H1 (cell line): Measurements from ENCODE around the gene MFRP. TPM values are rescaled to one million over a fixed set of nuclear protein-coding genes. Genes with fewer than 3 reads are reported as not detected.

ENCODE experiments used
- CTCF ChIA-PET: fragments of 300-600 bp; sonication (Branson Sonifier 250); formaldehyde crosslinking; loops from one replicate; lab custom pipeline; 2021; ENCODE audit not compliant: partially characterized antibody; lab: Charles Lee
- POLR2A ChIA-PET: fragments of 300-600 bp; sonication (Branson Sonifier 250); formaldehyde crosslinking; loops from one replicate; lab custom pipeline; 2021; ENCODE audit warnings: inconsistent platforms; ENCODE audit not compliant: partially characterized antibody; lab: Charles Lee
- DNase-seq, 2 experiments: peaks; one replicate each; pipeline versions ENCODE4 v3.0.0 to v3.0.0-alpha.2; 2010 to 2022; ENCODE audit warnings: low spot score in 2 of 2, low read depth in 1 of 2, mixed read lengths in 1 of 2
- FAIRE-seq: peaks from 2 replicates; lab custom pipeline; 2011; peaks lifted over from hg19 to GRCh38; lab: Jason Lieb, UNC
- H2AFZ ChIP-seq: 2 replicates; pipeline ENCODE4 v1.8.1; 2012; ENCODE audit warnings: low read length, inconsistent platforms
- H2AK5ac ChIP-seq: 2 replicates; pipeline ENCODE4 v1.6.1; 2013; ENCODE audit warnings: low read depth, low read length
- H2BK120ac ChIP-seq: replicated peaks from 2 replicates; pipeline ENCODE3; 2013; ENCODE audit warnings: low read depth, low read length, inconsistent platforms
- H2BK12ac ChIP-seq: 2 replicates; pipeline ENCODE4 v1.6.1; 2013; ENCODE audit warnings: low read depth, low read length
- H2BK15ac ChIP-seq: 2 replicates; pipeline ENCODE4 v1.6.1; 2013; ENCODE audit warnings: low read length
- H2BK20ac ChIP-seq: 2 replicates; pipeline ENCODE4 v1.6.1; 2013; ENCODE audit warnings: low read length
- H2BK5ac ChIP-seq: 2 replicates; pipeline ENCODE4 v1.6.1; 2013; ENCODE audit warnings: low read depth, low read length
- H3K14ac ChIP-seq: 2 replicates; pipeline ENCODE4 v1.6.1; 2013; ENCODE audit warnings: inconsistent platforms; ENCODE audit not compliant: insufficient read length
- H3K18ac ChIP-seq: 2 replicates; pipeline ENCODE4 v1.6.1; 2013; ENCODE audit warnings: low read length; ENCODE audit errors: extremely low read depth
- H3K23ac ChIP-seq: 2 replicates; pipeline ENCODE4 v1.6.1; 2013; ENCODE audit warnings: inconsistent platforms; ENCODE audit not compliant: insufficient read length
- H3K23me2 ChIP-seq: 2 replicates; pipeline ENCODE4 v1.6.1; 2013; ENCODE audit warnings: low read depth, low read length
- H3K27ac ChIP-seq: 2 replicates; pipeline ENCODE4 v1.6.1; 2011; ENCODE audit warnings: low read depth, low read length, inconsistent platforms
- H3K27me3 ChIP-seq, 4 experiments: replicated peaks in 1 of 4; 1 replicate in 1 of 4; 2 replicates in 3 of 4; pipeline versions ENCODE4 v1.6.1 to v1.8.1; 2011 to 2013; ENCODE audit warnings: low read length in 3 of 4, mild to moderate bottlenecking in 3 of 4, inconsistent platforms in 2 of 4, mixed read lengths in 2 of 4, moderate library complexity in 1 of 4; ENCODE audit not compliant: control insufficient read depth in 3 of 4, insufficient read depth in 3 of 4; ENCODE audit errors: extremely low read depth in 1 of 4
- H3K36me3 ChIP-seq, 4 experiments: 2 replicates each; pipeline versions ENCODE4 v1.6.1 to v1.8.1; 2011 to 2013; ENCODE audit warnings: mild to moderate bottlenecking in 4 of 4, low read length in 3 of 4, moderate library complexity in 2 of 4, control low read depth in 1 of 4, inconsistent platforms in 1 of 4; ENCODE audit not compliant: insufficient read depth in 4 of 4, control insufficient read depth in 2 of 4
- H3K4ac ChIP-seq: replicated peaks from 2 replicates; pipeline ENCODE3; 2013; ENCODE audit warnings: low read length, low read depth, mixed read lengths, inconsistent platforms; ENCODE audit not compliant: insufficient read length
- H3K4me1 ChIP-seq, 4 experiments: replicated peaks in 1 of 4; 1 replicate in 1 of 4; 2 replicates in 3 of 4; pipeline versions ENCODE4 v1.6.1 to v1.8.1; 2011 to 2013; ENCODE audit warnings: low read length in 3 of 4, inconsistent platforms in 2 of 4, mixed read lengths in 1 of 4; ENCODE audit not compliant: insufficient read depth in 4 of 4, control insufficient read depth in 3 of 4
- H3K4me2 ChIP-seq, 2 experiments: 2 replicates each; pipeline versions ENCODE4 v1.6.1 to v1.8.1; 2011 to 2013; ENCODE audit warnings: low read depth in 2 of 2, low read length in 2 of 2, control low read depth in 1 of 2, inconsistent platforms in 1 of 2, mild to moderate bottlenecking in 1 of 2; ENCODE audit not compliant: insufficient read depth in 1 of 2
- H3K4me3 ChIP-seq, 4 experiments: fragments of 200-600, 300-600 bp in 1 of 4; sonication (generic), shearing (Covaris generic), sonication (Bioruptor Twin) in 1 of 4; 2 replicates each; pipeline versions ENCODE4 v1.5.1 to v1.8.1; 2011 to 2016; ENCODE audit warnings: low read length in 4 of 4, low read depth in 3 of 4, control low read depth in 2 of 4, inconsistent platforms in 2 of 4, mild to moderate bottlenecking in 2 of 4, mixed read lengths in 1 of 4, moderate library complexity in 1 of 4; ENCODE audit not compliant: insufficient read depth in 2 of 4; ENCODE audit errors: extremely low read depth in 1 of 4
- H3K56ac ChIP-seq: replicated peaks from 2 replicates; pipeline ENCODE3; 2013; ENCODE audit warnings: low read depth, mild to moderate bottlenecking, mixed read lengths, low read length, inconsistent platforms; ENCODE audit not compliant: insufficient read length
- H3K79me1 ChIP-seq: 2 replicates; pipeline ENCODE4 v1.6.1; 2013; ENCODE audit warnings: low read depth, low read length, control low read depth
- H3K79me2 ChIP-seq, 2 experiments: 2 replicates each; pipeline versions ENCODE4 v1.6.1 to v1.8.1; 2012 to 2013; ENCODE audit warnings: low read length in 2 of 2, mild to moderate bottlenecking in 2 of 2, inconsistent platforms in 1 of 2; ENCODE audit not compliant: insufficient read depth in 2 of 2, control insufficient read depth in 1 of 2
- H3K9ac ChIP-seq, 4 experiments: replicated peaks in 1 of 4; 1 replicate in 1 of 4; 2 replicates in 3 of 4; pipeline versions ENCODE4 v1.6.1 to v1.8.1; 2011 to 2013; ENCODE audit warnings: low read depth in 3 of 4, low read length in 3 of 4, control low read depth in 2 of 4, mild to moderate bottlenecking in 2 of 4, moderate library complexity in 2 of 4, inconsistent platforms in 1 of 4; ENCODE audit errors: extremely low read depth in 1 of 4
- H3K9me3 ChIP-seq, 2 experiments: 2 replicates each; pipeline versions ENCODE4 v1.6.1 to v1.8.1; 2012 to 2013; ENCODE audit warnings: mild to moderate bottlenecking in 2 of 2, moderate library complexity in 2 of 2, control low read depth in 1 of 2, inconsistent platforms in 1 of 2, low read depth in 1 of 2, low read length in 1 of 2, mixed read lengths in 1 of 2; ENCODE audit not compliant: insufficient read depth in 2 of 2
- H4K20me1 ChIP-seq, 2 experiments: replicated peaks in 1 of 2; 2 replicates each; pipeline versions ENCODE3 to v1.8.1; 2011 to 2013; ENCODE audit warnings: inconsistent platforms in 2 of 2, low read length in 2 of 2, mild to moderate bottlenecking in 1 of 2; ENCODE audit not compliant: insufficient read depth in 2 of 2, control insufficient read depth in 1 of 2
- H4K5ac ChIP-seq: 2 replicates; pipeline ENCODE4 v1.6.1; 2013; ENCODE audit warnings: low read length, low read depth, mixed read lengths, inconsistent platforms; ENCODE audit not compliant: insufficient read length
- H4K8ac ChIP-seq: 2 replicates; pipeline ENCODE4 v1.8.0; 2013; ENCODE audit warnings: mild to moderate bottlenecking, moderate library complexity, low read length, inconsistent platforms; ENCODE audit not compliant: insufficient read depth; ENCODE audit errors: extremely low read depth
- H4K91ac ChIP-seq: replicated peaks from 2 replicates; pipeline ENCODE3; 2013; ENCODE audit warnings: low read length, mixed read lengths, inconsistent platforms; ENCODE audit not compliant: insufficient read length
- ATF2 ChIP-seq: IDR thresholded peaks from 2 replicates; pipeline ENCODE4 v1.6.1; 2012; ENCODE audit warnings: low read length, inconsistent platforms
- BACH1 ChIP-seq: IDR thresholded peaks from 2 replicates; pipeline ENCODE4 v1.6.1; 2012; ENCODE audit warnings: low read length, improper control_type of control experiment
- CHD2 ChIP-seq: IDR thresholded peaks from 2 replicates; pipeline ENCODE4 v1.6.1; 2012; ENCODE audit warnings: low read length, improper control_type of control experiment
- EP300 ChIP-seq, 2 experiments: IDR thresholded peaks; 1 replicate in 1 of 2; 2 replicates in 1 of 2; pipeline ENCODE4 v1.6.1; 2011 to 2012; ENCODE audit warnings: low read depth in 2 of 2, low read length in 2 of 2, mild to moderate bottlenecking in 2 of 2, borderline replicate concordance in 1 of 2, inconsistent platforms in 1 of 2, moderate library complexity in 1 of 2
- HDAC2 ChIP-seq, 2 experiments: fragments of 300-600 bp in 1 of 2; sonication (generic) in 1 of 2; IDR thresholded peaks; 2 replicates each; pipeline ENCODE4 v1.6.1; 2011 to 2012; ENCODE audit warnings: low read depth in 2 of 2, low read length in 2 of 2, mild to moderate bottlenecking in 2 of 2, moderate library complexity in 2 of 2, borderline replicate concordance in 1 of 2, inconsistent platforms in 1 of 2
- TAF7 ChIP-seq: optimal IDR thresholded peaks from 2 replicates; pipeline ENCODE3; 2011; ENCODE audit warnings: low read depth, mild to moderate bottlenecking, inconsistent platforms, low read length, moderate library complexity, borderline replicate concordance
- USF2 ChIP-seq: IDR thresholded peaks from 2 replicates; pipeline ENCODE4 v1.6.1; 2011; ENCODE audit warnings: low read length, improper control_type of control experiment
- WGBS, 2 experiments: shearing (Covaris generic) in 1 of 2; methylation state at CpG; one replicate each; pipeline versions ENCODE4 v1.1.6 to v1.1.7; 2013 to 2015; ENCODE audit warnings: low lambda C conversion rate in 2 of 2, mixed read lengths in 2 of 2, inconsistent platforms in 1 of 2, low coverage in 1 of 2, missing lambda C conversion rate in 1 of 2; ENCODE audit not compliant: insufficient replicate concordance in 2 of 2, insufficient coverage in 1 of 2, insufficient read length in 1 of 2; ENCODE audit errors: extremely low coverage in 1 of 2, missing lambda C conversion rate in 1 of 2; 5-methylcytosine and 5-hydroxymethylcytosine counted together
- polyA plus RNA-seq, 7 experiments: library from polyadenylated mRNA; depleted of rRNA in 3 of 7; stranded (reverse) in 5 of 7; unstranded in 2 of 7; fragments of >200 nt in 5 of 7; fragments of 200-250 nt in 2 of 7; gene quantifications; 1 replicate in 5 of 7; 2 replicates in 1 of 7; 4 replicates in 1 of 7; pipeline versions ENCODE4 v1.2.1 to v1.2.3, GENCODE V29; 2011 to 2013; ENCODE audit warnings: missing spikeins in 2 of 7, mixed read lengths in 2 of 7
- total RNA-seq: library from RNA; stranded (reverse); fragmentation: NEBNext Ultra II Directional; extraction: Animal tissue kit (Norgen Biotek cat#: 25700); gene quantifications from 2 replicates; pipeline ENCODE4 v1.2.1, GENCODE V29; 2021

The MFRP gene
- total and polyA plus RNA-seq, 2 of the 8 experiments (the other 6 are each of a cell fraction or from before 2014, with no cell fraction given), result 0.02 TPM; not detected in 1

GRCh38 chr11:119334174-119334930 lies 12.2 kb downstream of the MFRP start, which contains the start of gene RNF26:
Gene RNF26 (plus strand): TSS chr11:119334527. CDS start chr11:119335123, 596 bp downstream.
- Histone ChIP-seq H3K23me2 (peaks cover 5% of the 10 kb centered on the region; the same call in 1 of the 2 replicates), H2BK20ac (no peak within 1 kb of the TSS), H3K27ac (peak within 1 kb of the TSS; percentile 89), H2BK120ac (peak within 1 kb of the TSS; percentile 38), H3K18ac (no peak within 1 kb of the TSS), H4K5ac (peak within 1 kb of the TSS; percentile 45), H2AK5ac (peak within 1 kb of the TSS; percentile 79; the same call in 1 of the 2 replicates), H3K9ac (peak within 1 kb of the TSS; percentile 68 to 97 (median 94)), H2AFZ (no peak within 1 kb of the TSS), H4K8ac (peak within 1 kb of the TSS; percentile 97), H3K9me3 (no peaks in the 10 kb centered on the region), H3K4ac (peak within 1 kb of the TSS; percentile 35), H3K4me3 (peak within 1 kb of the TSS; percentile 92 to 96 (median 96)), H2BK5ac (peak within 1 kb of the TSS; percentile 89), H3K79me2 (peaks cover 5 to 26% of the 10 kb centered on the region in 2 experiments; a peak in 3 of 4 replicates), H4K20me1 (peaks cover 3 to 11% of the 10 kb centered on the region in 2 experiments), H3K4me2 (peak within 1 kb of the TSS; percentile 96 to 98), H3K36me3 (peaks cover 0 to 6% (median 2%) of the 10 kb centered on the region in 4 experiments; a peak in 1 of 8 replicates), H3K14ac (no peak within 1 kb of the TSS), H2BK15ac (peak within 1 kb of the TSS; percentile 97; the same call in 1 of the 2 replicates), H3K79me1 (peaks cover 12% of the 10 kb centered on the region), H3K56ac (peak within 1 kb of the TSS; percentile 62), H3K4me1 (peaks cover 4 to 24% (median 18%) of the 10 kb centered on the region in 4 experiments), H3K27me3 (peaks cover 3 to 8% (median 6%) of the 10 kb centered on the region in 4 experiments; a peak in 6 of 7 replicates), H3K23ac (no peak within 1 kb of the TSS), H2BK12ac (peak within 1 kb of the TSS; percentile 96), H4K91ac (peak within 1 kb of the TSS; percentile 80)
- peak; percentile 100 for FAIRE-seq
- DNase-seq, result peak; percentile 95 to 98
- WGBS, 2 experiments, result 1% methylated on average over 25 of the region's 54 CpGs; no CpG with 5 or more reads in 1 of the 2 experiments
- ChIA-PET POLR2A (interaction anchor here (0.7 to 3.9 kb wide), 8 partner anchors 12 to 240 kb away, joined by 3 to 29 read pairs (median 4); partner anchors contain the start of genes C2CD2L and MCAM), CTCF (interaction anchor here (0.6 to 20.0 kb wide), 7 partner anchors 14 to 1572 kb away, joined by 3 to 415 read pairs (median 4); partner anchors contain the start of gene MCAM)
- TF ChIP-seq CHD2, result peak; percentile 77
- TF ChIP-seq TAF7, result no peak
- peak in 1 of 2 experiments; percentile 84; a peak in 1 of 4 replicates for TF ChIP-seq HDAC2 (IDR thresholded peaks at IDR 0.05; ENCODE audit: borderline replicate concordance in 1 of 2, low read depth in 2 of 2, low read length in 2 of 2)
- TF ChIP-seq EP300 (IDR thresholded peaks at IDR 0.05; ENCODE audit: borderline replicate concordance in 1 of 2, low read depth in 2 of 2, low read length in 2 of 2), result no peak
- no peak for TF ChIP-seq ATF2
- no peak for TF ChIP-seq BACH1
- no peak for TF ChIP-seq USF2
